ENCODE measurements around the gene PAM.

- TF ChIP-seq EZH2 (IDR thresholded peaks at IDR 0.05) (no peak), POLR2AphosphoS5 (IDR thresholded peaks at IDR 0.05; ENCODE audit: borderline replicate concordance, low read depth, low read length) (no peak)
Measured at GRCh38 chr5:103031607-103032006, 276.5 kb downstream of the PAM start.
